HCT116 (cell line): ENCODE measurements around the gene MIEF1. TPM values are rescaled to one million over a fixed set of nuclear protein-coding genes. Genes with fewer than 3 reads are reported as not detected.
A peak's percentile ranks its signal among the peaks of the same experiment; 100 is the strongest.

Experiments
- ATAC-seq: fragments of 200-7000 bp; cut with Tn5 transposase; 2 replicates; pipeline ENCODE4 v1.9.1; 2020; ENCODE audit warnings: mild to moderate bottlenecking, moderate library complexity
- BruUV-seq: library from RNA; stranded (reverse); fragments of 400-500 nt; replicated peaks from 2 replicates; lab custom pipeline; 2021; lab: Mats Ljungman, UMichigan
- CTCF ChIA-PET: fragments of 300-600 bp; sonication (Branson Sonifier 250); formaldehyde crosslinking; loops from one replicate; lab custom pipeline; 2021; ENCODE audit warnings: antibody characterized with exemption; lab: Charles Lee
- POLR2A ChIA-PET: fragments of 300-600, 350-600 bp; sonication (Branson Sonifier 250); formaldehyde crosslinking; loops from one replicate; lab custom pipeline; 2021; ENCODE audit warnings: antibody characterized with exemption; lab: Charles Lee
- RAD21 ChIA-PET, 2 experiments: fragments of 300-600 bp; sonication (Branson Sonifier 250); formaldehyde crosslinking; loops; one replicate each; lab custom pipeline; 2023; ENCODE audit warnings: low total read pairs in 2 of 2; ENCODE audit not compliant: uncharacterized antibody in 2 of 2, unreplicated experiment in 2 of 2, low non-redundant PET in 1 of 2; lab: Charles Lee
- DNase-seq: peaks from one replicate; pipeline ENCODE4 v3.0.0-alpha.2; 2010; ENCODE audit warnings: low read depth, low spot score
- H2AFZ ChIP-seq: fragments of 200-600 bp; shearing (Covaris generic), sonication (generic); 2 replicates; pipeline ENCODE4 v1.6.1; 2017; ENCODE audit warnings: low read depth, mixed run types, mixed read lengths, antibody characterized with exemption, low read length; ENCODE audit not compliant: poor library complexity, severe bottlenecking
- H3K27ac ChIP-seq: 2 replicates; pipeline ENCODE4 v1.5.1; 2012; ENCODE audit warnings: low read depth, low read length
- H3K27me3 ChIP-seq: fragments of 200-600 bp; sonication (generic); 2 replicates; pipeline ENCODE4 v1.6.1; 2016; ENCODE audit warnings: mixed run types, low read length, mixed read lengths; ENCODE audit not compliant: insufficient read depth
- H3K36me3 ChIP-seq, 2 experiments: fragments of 200-500 bp in 1 of 2; fragments of 200-600 bp in 1 of 2; sonication (Bioruptor generic) in 1 of 2; sonication (generic) in 1 of 2; 2 replicates each; pipeline versions ENCODE4 v1.5.1 to v1.6.1; 2014 to 2016; ENCODE audit warnings: low read length in 2 of 2, inconsistent platforms in 1 of 2, mixed read lengths in 1 of 2, mixed run types in 1 of 2; ENCODE audit not compliant: insufficient read depth in 2 of 2, control insufficient read depth in 1 of 2
- H3K4me1 ChIP-seq, 2 experiments: fragments of 200-600 bp in 1 of 2; sonication (generic) in 1 of 2; 2 replicates each; pipeline versions ENCODE4 v1.5.1 to v1.6.1; 2012 to 2017; ENCODE audit warnings: low read length in 2 of 2, inconsistent platforms in 1 of 2, mild to moderate bottlenecking in 1 of 2, mixed read lengths in 1 of 2, mixed run types in 1 of 2, moderate library complexity in 1 of 2; ENCODE audit not compliant: insufficient read depth in 2 of 2, control insufficient read depth in 1 of 2
- H3K4me2 ChIP-seq: fragments of 200-600 bp; sonication (generic); 2 replicates; pipeline ENCODE4 v1.6.1; 2017; ENCODE audit warnings: mixed run types, low read length, mixed read lengths
- H3K4me3 ChIP-seq, 2 experiments: fragments of 200-600 bp in 1 of 2; sonication (generic) in 1 of 2; replicated peaks in 1 of 2; 2 replicates each; pipeline ENCODE4 v1.5.1; 2011 to 2016; ENCODE audit warnings: low read length in 2 of 2, control low read depth in 1 of 2, low read depth in 1 of 2, mild to moderate bottlenecking in 1 of 2, mixed read lengths in 1 of 2, mixed run types in 1 of 2
- H3K79me2 ChIP-seq: fragments of 200-600 bp; sonication (generic); 2 replicates; pipeline ENCODE4 v1.6.1; 2017; ENCODE audit warnings: mild to moderate bottlenecking, mixed run types, low read length, moderate library complexity, mixed read lengths; ENCODE audit not compliant: insufficient read depth
- H3K9ac ChIP-seq: fragments of 200-600 bp; sonication (generic); 2 replicates; pipeline ENCODE4 v1.6.1; 2016; ENCODE audit warnings: low read length, mixed read lengths
- H3K9me2 ChIP-seq: fragments of 200-600 bp; sonication (generic), shearing (Covaris generic); 2 replicates; pipeline ENCODE4 v1.6.1; 2017; ENCODE audit warnings: mixed run types, mild to moderate bottlenecking, moderate library complexity; ENCODE audit not compliant: insufficient read depth
- H3K9me3 ChIP-seq, 2 experiments: fragments of 200-500 bp in 1 of 2; fragments of 200-600 bp in 1 of 2; sonication (Bioruptor generic) in 1 of 2; sonication (generic) in 1 of 2; 2 replicates each; pipeline ENCODE4 v1.6.1; 2014 to 2017; ENCODE audit warnings: low read length in 2 of 2, mixed read lengths in 2 of 2, inconsistent platforms in 1 of 2, low read depth in 1 of 2, mild to moderate bottlenecking in 1 of 2, mixed run types in 1 of 2, moderate library complexity in 1 of 2; ENCODE audit not compliant: control insufficient read depth in 1 of 2, insufficient read depth in 1 of 2
- H4K20me1 ChIP-seq: fragments of 200-600 bp; sonication (generic), shearing (Covaris generic); 2 replicates; pipeline ENCODE4 v1.6.1; 2017; ENCODE audit warnings: mixed run types, mild to moderate bottlenecking, moderate library complexity; ENCODE audit not compliant: insufficient read depth
- CTCF ChIP-seq, 3 experiments: fragments of 200-600 bp in 1 of 3; sonication (generic) in 1 of 3; IDR thresholded peaks in 2 of 3; conservative IDR thresholded peaks in 1 of 3; 2 replicates each; pipeline ENCODE4 v1.5.1; 2012 to 2017; ENCODE audit warnings: low read depth in 2 of 3, low read length in 2 of 3, antibody characterized with exemption in 1 of 3, borderline replicate concordance in 1 of 3, control low read depth in 1 of 3, mild to moderate bottlenecking in 1 of 3, mixed read lengths in 1 of 3, mixed run types in 1 of 3, moderate library complexity in 1 of 3; ENCODE audit not compliant: insufficient read depth in 1 of 3
- MAX ChIP-seq: IDR thresholded peaks from 2 replicates; pipeline ENCODE4 v1.6.1; 2012
- POLR2A ChIP-seq: IDR thresholded peaks from 2 replicates; pipeline ENCODE4 v1.7.0; 2011; ENCODE audit warnings: borderline replicate concordance; ENCODE audit not compliant: insufficient read depth, insufficient read length; ENCODE audit errors: extremely low read depth
- RAD21 ChIP-seq: IDR thresholded peaks from 2 replicates; pipeline ENCODE4 v1.6.1; 2012; ENCODE audit warnings: low read depth, mild to moderate bottlenecking
- SP1 ChIP-seq: IDR thresholded peaks from 2 replicates; pipeline ENCODE4 v1.6.1; 2012; ENCODE audit warnings: low read depth
- intact Hi-C: fragments of 100-400 bp; cut with micrococcal nuclease; formaldehyde crosslinking; loops from 2 replicates; pipeline ENCODE4 v1.10.0; 2022
- total RNA-seq: library from RNA; stranded (reverse); gene quantifications from one replicate; pipeline ENCODE4 v1.2.1, GENCODE V29; 2021; ENCODE audit not compliant: unreplicated experiment

Gene MIEF1
- total RNA-seq, 1 experiment from 2014 or later: 42.8 TPM

- H4K20me1 ChIP-seq: no peaks in the 10 kb centered on the region
- ATAC-seq (peak; percentile 87), DNase-seq (no peak)
- no peaks in the 10 kb centered on the region for H3K79me2 ChIP-seq
- no peak overlapping the region for H3K27ac ChIP-seq
- TF ChIP-seq RAD21 (peak; percentile 67), POLR2A (no peak), CTCF (IDR thresholded peaks at IDR 0.05 in 2 of 3, conservative IDR thresholded peaks at IDR 0.05 in 1 of 3; ENCODE audit: borderline replicate concordance in 1 of 3, insufficient read depth in 1 of 3, low read depth in 2 of 3, low read length in 2 of 3) (peak; percentile 43 to 87 (median 86); a peak in 5 of 6 replicates)
- H3K9ac ChIP-seq: no peak overlapping the region
- CTCF ChIA-PET: interaction anchor here (1.0 to 1.4 kb wide), 6 partner anchors 13 to 480 kb away, joined by 3 to 11 read pairs (median 3); no protein-coding TSS in a partner anchor
- BruUV-seq: no TSS peak
- intact Hi-C loops: no loop called here
- H3K9me3 ChIP-seq: peaks cover 0 to 3% of the 10 kb centered on the region in 2 experiments; a peak in 1 of 4 replicates
- no peak overlapping the region for H3K4me3 ChIP-seq
- H3K4me1 ChIP-seq: peaks cover 0 to 8% of the 10 kb centered on the region in 2 experiments; a peak in 2 of 4 replicates
- RAD21 ChIA-PET: interaction anchor here in 1 of 2 experiments (0.6 kb wide), 2 partner anchors 78 to 465 kb away, joined by 3 read pairs; no protein-coding TSS in a partner anchor
- H3K36me3 ChIP-seq: no peaks in the 10 kb centered on the region
- H3K4me2 ChIP-seq: no peak overlapping the region
- POLR2A ChIA-PET: no interaction called here
- peaks cover 10% of the 10 kb centered on the region; the same call in 1 of the 2 replicates for H3K27me3 ChIP-seq
- no peak overlapping the region for H2AFZ ChIP-seq
- no peaks in the 10 kb centered on the region for H3K9me2 ChIP-seq
Observed at GRCh38 chr22:39559456-39560105, 57.5 kb downstream of the MIEF1 start.

GRCh38 chr22:39560127-39560526 is 58.0 kb downstream of the MIEF1 start:
- no peaks in the 10 kb centered on the region for H3K79me2 ChIP-seq
- RAD21 ChIA-PET: interaction anchor here in 1 of 2 experiments (0.6 kb wide), 2 partner anchors 78 to 465 kb away, joined by 3 read pairs; no protein-coding TSS in a partner anchor
- BruUV-seq: no TSS peak
- intact Hi-C loops: no loop called here
- CTCF ChIA-PET: interaction anchor here (1.0 to 1.4 kb wide), 6 partner anchors 13 to 479 kb away, joined by 3 to 11 read pairs (median 3); no protein-coding TSS in a partner anchor
- H4K20me1 ChIP-seq: no peaks in the 10 kb centered on the region
- no peak overlapping the region for H3K4me3 ChIP-seq
- H3K4me2 ChIP-seq: no peak overlapping the region
- peaks cover 10% of the 10 kb centered on the region; the same call in 1 of the 2 replicates for H3K27me3 ChIP-seq
- POLR2A ChIA-PET: no interaction called here
- H3K27ac ChIP-seq: no peak overlapping the region
- peaks cover 0 to 3% of the 10 kb centered on the region in 2 experiments; a peak in 1 of 4 replicates for H3K9me3 ChIP-seq
- no peaks in the 10 kb centered on the region for H3K9me2 ChIP-seq
- H2AFZ ChIP-seq: no peak overlapping the region
- H3K36me3 ChIP-seq: no peaks in the 10 kb centered on the region
- TF ChIP-seq SP1 (no peak), MAX (no peak)
- no peak overlapping the region for H3K9ac ChIP-seq
- no peak for ATAC-seq
- H3K4me1 ChIP-seq: peaks cover 0 to 8% of the 10 kb centered on the region in 2 experiments; a peak in 2 of 4 replicates
- DNase-seq: no peak
